Measurements from ENCODE around the gene VWA2. TPM values are rescaled to one million over a fixed set of nuclear protein-coding genes. Genes with fewer than 3 reads are reported as not detected.

Gene VWA2
- total RNA-seq, 4 donors from 2014 or later = 2.9 to 5.7 (median 4.9) TPM

DNA sequence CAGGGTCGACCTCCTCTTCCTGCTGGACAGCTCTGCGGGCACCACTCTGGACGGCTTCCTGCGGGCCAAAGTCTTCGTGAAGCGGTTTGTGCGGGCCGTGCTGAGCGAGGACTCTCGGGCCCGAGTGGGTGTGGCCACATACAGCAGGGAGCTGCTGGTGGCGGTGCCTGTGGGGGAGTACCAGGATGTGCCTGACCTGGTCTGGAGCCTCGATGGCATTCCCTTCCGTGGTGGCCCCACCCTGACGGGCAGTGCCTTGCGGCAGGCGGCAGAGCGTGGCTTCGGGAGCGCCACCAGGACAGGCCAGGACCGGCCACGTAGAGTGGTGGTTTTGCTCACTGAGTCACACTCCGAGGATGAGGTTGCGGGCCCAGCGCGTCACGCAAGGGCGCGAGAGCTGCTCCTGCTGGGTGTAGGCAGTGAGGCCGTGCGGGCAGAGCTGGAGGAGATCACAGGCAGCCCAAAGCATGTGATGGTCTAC lies 46.9 kb downstream of the VWA2 start:
- intact Hi-C loops (cut with DNase I) = no loop called here
- TF ChIP-seq CTCF (IDR thresholded peaks at IDR 0.05) (no peak), POLR2A (IDR thresholded peaks at IDR 0.05) (no peak)
- Histone ChIP-seq H3K27ac (no peak overlapping the region), H3K9me3 (no peaks in the 10 kb centered on the region), H3K4me3 (no peak overlapping the region), H3K36me3 (no peaks in the 10 kb centered on the region), H3K27me3 (no peaks in the 10 kb centered on the region), H3K4me1 (peaks cover 0 to 15% (median 3%) of the 10 kb centered on the region in 3 donors)
- no peak for DNase-seq
- WGBS, 2 donors = 79 to 88% methylated on average over 3 to 12 of the region's 31 CpGs

- Histone ChIP-seq H3K36me3 (no peaks in the 10 kb centered on the region), H3K27ac (no peak overlapping the region), H3K4me1 (peaks cover 0 to 6% (median 0%) of the 10 kb centered on the region in 3 donors), H3K4me3 (no peak overlapping the region), H3K27me3 (no peaks in the 10 kb centered on the region), H3K9me3 (no peaks in the 10 kb centered on the region)
- TF ChIP-seq POLR2A (IDR thresholded peaks at IDR 0.05) (no peak), CTCF (IDR thresholded peaks at IDR 0.05) (no peak)
- no peak for DNase-seq
- intact Hi-C loops (cut with DNase I) = no loop called here
- 55 to 80% methylated on average over 8 of the region's 8 CpGs for WGBS, 2 donors
These were observed 47.9 kb downstream of the VWA2 start for GRCh38 chr10:114286921-114287320.

DNA sequence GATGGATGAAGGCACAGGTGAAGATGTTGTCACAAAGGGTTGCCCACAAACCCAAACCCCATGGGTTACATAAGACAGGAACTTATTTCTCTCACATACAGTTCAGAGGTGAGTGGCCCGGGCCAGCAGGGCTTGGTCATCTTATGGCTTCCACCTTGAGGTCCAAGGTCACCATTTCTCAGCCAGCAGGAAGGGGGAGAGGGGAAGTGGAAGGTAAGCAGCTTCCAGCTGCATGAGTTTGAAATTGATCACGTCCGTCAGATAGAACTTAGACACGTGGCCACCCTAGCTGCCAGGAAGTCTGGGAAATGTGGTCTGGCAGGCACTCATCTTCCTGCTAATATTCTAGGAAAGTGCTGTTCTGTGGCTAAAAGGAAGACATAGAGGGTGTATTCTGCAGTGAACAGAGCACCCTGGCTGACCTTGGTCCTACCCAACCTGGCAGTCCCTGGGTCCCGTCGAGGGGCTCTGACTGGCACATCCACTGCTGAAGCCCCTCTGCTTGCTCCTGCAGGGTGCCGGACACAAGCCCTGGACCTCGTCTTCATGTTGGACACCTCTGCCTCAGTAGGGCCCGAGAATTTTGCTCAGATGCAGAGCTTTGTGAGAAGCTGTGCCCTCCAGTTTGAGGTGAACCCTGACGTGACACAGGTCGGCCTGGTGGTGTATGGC lies 49.5 kb downstream of the VWA2 start:
- H3K27ac ChIP-seq = no peak overlapping the region
- H3K4me3 ChIP-seq = no peak overlapping the region
- no peaks in the 10 kb centered on the region for H3K9me3 ChIP-seq
- intact Hi-C loops (cut with DNase I) = no loop called here
- no peak for TF ChIP-seq CTCF (IDR thresholded peaks at IDR 0.05)
- H3K36me3 ChIP-seq = no peaks in the 10 kb centered on the region
- H3K4me1 ChIP-seq = peaks cover 0 to 4% (median 0%) of the 10 kb centered on the region in 3 donors
- H3K27me3 ChIP-seq = no peaks in the 10 kb centered on the region
- WGBS, 2 donors = 56 to 65% methylated on average over 4 to 6 of the region's 11 CpGs
- DNase-seq = no peak

GRCh38 chr10:114289096-114289436 lies 50.0 kb downstream of the VWA2 start:
- Histone ChIP-seq H3K36me3 (no peaks in the 10 kb centered on the region), H3K27ac (no peak overlapping the region), H3K27me3 (no peaks in the 10 kb centered on the region), H3K9me3 (no peaks in the 10 kb centered on the region), H3K4me1 (peaks cover 0 to 4% (median 0%) of the 10 kb centered on the region in 3 donors), H3K4me3 (no peak overlapping the region)
- no peak for DNase-seq
- intact Hi-C loops (cut with DNase I) = no loop called here
- 80% methylated on average over 1 of the region's 16 CpGs; no CpG with 5 or more reads in 1 of the 2 donors for WGBS, 2 donors
- no peak for TF ChIP-seq CTCF (IDR thresholded peaks at IDR 0.05)

- no peak overlapping the region for H3K27ac ChIP-seq
- peaks cover 0 to 4% (median 0%) of the 10 kb centered on the region in 3 donors for H3K4me1 ChIP-seq
- WGBS, 2 donors = 90 to 96% methylated on average over 6 to 8 of the region's 10 CpGs
These were observed 51.0 kb downstream of the VWA2 start for GRCh38 chr10:114290038-114290437.

More at GRCh38 chr10:114290038-114290437, 51.0 kb downstream of the VWA2 start:
- Histone ChIP-seq H3K4me3 (no peak overlapping the region), H3K9me3 (peaks cover 0 to 2% (median 0%) of the 10 kb centered on the region in 3 donors), H3K36me3 (peaks cover 0 to 3% (median 0%) of the 10 kb centered on the region in 3 donors), H3K27me3 (no peaks in the 10 kb centered on the region)
- no peak for DNase-seq
- TF ChIP-seq CTCF (IDR thresholded peaks at IDR 0.05) = no peak
- TF ChIP-seq POLR2A (IDR thresholded peaks at IDR 0.05) = no peak
- intact Hi-C loops (cut with DNase I) = no loop called here

All from esophagus squamous epithelium (tissue), 5 donors.